Astrocyte (in vitro differentiated cells and primary cell): ENCODE measurements around the gene ADH5. TPM values are rescaled to one million over a fixed set of nuclear protein-coding genes. Genes with fewer than 3 reads are reported as not detected.

Experiments
- DNase-seq: peaks from one replicate; pipeline ENCODE4 v3.0.0-alpha.2; 2010; ENCODE audit warnings: low read depth
- FAIRE-seq: peaks from 2 replicates; lab custom pipeline; 2011; peaks lifted over from hg19 to GRCh38; lab: Jason Lieb, UNC
- H2AFZ ChIP-seq: 2 replicates; pipeline ENCODE4 v1.6.0; 2012; ENCODE audit warnings: low read depth, low read length, inconsistent platforms
- H3K27ac ChIP-seq: 2 replicates; pipeline ENCODE4 v1.5.1; 2011; ENCODE audit warnings: low read depth, low read length, inconsistent platforms
- H3K27me3 ChIP-seq: 2 replicates; pipeline ENCODE4 v1.6.0; 2011; ENCODE audit warnings: low read length, inconsistent platforms; ENCODE audit not compliant: insufficient read depth
- H3K36me3 ChIP-seq: 2 replicates; pipeline ENCODE4 v1.5.1; 2011; ENCODE audit warnings: low read length, inconsistent platforms; ENCODE audit not compliant: insufficient read depth
- H3K4me1 ChIP-seq: 2 replicates; pipeline ENCODE4 v1.5.1; 2011; ENCODE audit warnings: low read length, inconsistent platforms; ENCODE audit not compliant: insufficient read depth
- H3K4me2 ChIP-seq: 2 replicates; pipeline ENCODE4 v1.6.0; 2012; ENCODE audit warnings: low read length, inconsistent platforms
- H3K4me3 ChIP-seq: 2 replicates; pipeline ENCODE4 v1.5.1; 2011; ENCODE audit warnings: low read depth, mild to moderate bottlenecking, low read length, inconsistent platforms; ENCODE audit not compliant: insufficient read depth
- H3K79me2 ChIP-seq: 2 replicates; pipeline ENCODE4 v1.6.0; 2012; ENCODE audit warnings: mild to moderate bottlenecking, low read length, inconsistent platforms; ENCODE audit not compliant: insufficient read depth
- H3K9ac ChIP-seq: 2 replicates; pipeline ENCODE4 v1.6.0; 2012; ENCODE audit warnings: mild to moderate bottlenecking, low read length, inconsistent platforms
- H3K9me3 ChIP-seq: 2 replicates; pipeline ENCODE4 v1.5.1; 2012; ENCODE audit warnings: low read depth, mild to moderate bottlenecking, low read length, inconsistent platforms; ENCODE audit not compliant: insufficient read depth
- H4K20me1 ChIP-seq: 2 replicates; pipeline ENCODE4 v1.6.0; 2012; ENCODE audit warnings: low read length, inconsistent platforms; ENCODE audit not compliant: insufficient read depth
- H3K27ac Mint-ChIP-seq: one replicate; pipeline ENCODE4 v1.8.0; 2021; ENCODE audit warnings: mild to moderate bottlenecking, mixed read lengths; ENCODE audit not compliant: unreplicated experiment
- H3K27me3 Mint-ChIP-seq: one replicate; pipeline ENCODE4 v1.8.0; 2021; ENCODE audit warnings: low read depth, mixed read lengths; ENCODE audit not compliant: unreplicated experiment
- H3K36me3 Mint-ChIP-seq: one replicate; pipeline ENCODE4 v1.8.0; 2021; ENCODE audit warnings: low read depth, mixed read lengths; ENCODE audit not compliant: unreplicated experiment
- H3K4me1 Mint-ChIP-seq: one replicate; pipeline ENCODE4 v1.8.0; 2021; ENCODE audit warnings: low read depth, mixed read lengths; ENCODE audit not compliant: unreplicated experiment
- H3K4me3 Mint-ChIP-seq: one replicate; pipeline ENCODE4 v1.8.0; 2021; ENCODE audit warnings: mild to moderate bottlenecking, moderate library complexity, mixed read lengths; ENCODE audit not compliant: unreplicated experiment
- H3K9me3 Mint-ChIP-seq: one replicate; pipeline ENCODE4 v1.8.0; 2021; ENCODE audit warnings: mild to moderate bottlenecking, mixed read lengths; ENCODE audit not compliant: unreplicated experiment
- EZH2 ChIP-seq: IDR thresholded peaks from 2 replicates; pipeline ENCODE4 v1.6.1; 2012; ENCODE audit warnings: mild to moderate bottlenecking, low read length, inconsistent platforms; ENCODE audit not compliant: insufficient read depth
- total RNA-seq: library from RNA; stranded (reverse); gene quantifications from 2 replicates; pipeline ENCODE4 v1.2.1, GENCODE V29; 2021
- TF ChIP-seq, protein P1 (sequence below): IDR thresholded peaks from 2 replicates; pipeline ENCODE4 v1.5.1; 2011; ENCODE audit warnings: low read depth, mild to moderate bottlenecking, inconsistent platforms, low read length, moderate library complexity; ENCODE audit not compliant: insufficient read depth

ADH5 gene
- total RNA-seq, 1 donor from 2014 or later, result 210 TPM

DNA sequence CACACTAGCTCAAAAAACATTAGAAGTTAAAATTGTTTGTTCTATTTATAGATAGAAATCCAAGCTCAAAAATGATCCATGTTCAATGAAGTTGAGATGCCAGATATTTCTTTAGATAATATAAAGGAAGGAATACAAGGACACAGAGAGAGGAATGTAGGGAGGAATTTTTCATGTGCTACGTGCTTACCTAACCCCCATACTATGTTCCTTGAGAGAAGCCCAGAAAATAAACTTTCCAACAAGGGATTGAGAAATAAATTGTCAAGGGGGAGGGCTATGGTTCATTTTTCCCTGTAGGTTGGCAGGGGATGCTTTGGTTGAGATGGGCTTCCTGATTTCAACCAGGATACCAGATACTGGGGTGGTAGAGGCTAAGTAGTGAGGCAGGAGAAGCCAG lies 15.6 kb upstream of the ADH5 start:
- Histone ChIP-seq H3K4me1 (no peaks in the 10 kb centered on the region), H3K27me3 (no peaks in the 10 kb centered on the region), H3K9me3 (no peaks in the 10 kb centered on the region), H3K36me3 (no peaks in the 10 kb centered on the region), H3K4me3 (no peak overlapping the region), H3K9ac (no peak overlapping the region), H3K4me2 (no peak overlapping the region), H2AFZ (no peak overlapping the region), H3K79me2 (no peaks in the 10 kb centered on the region), H3K27ac (no peak overlapping the region), H4K20me1 (no peaks in the 10 kb centered on the region)
- FAIRE-seq (no peak), DNase-seq (no peak)
- H3K27ac Mint-ChIP-seq, result no peak overlapping the region
- TF ChIP-seq EZH2, result no peak
- TF ChIP-seq, protein P1, sequence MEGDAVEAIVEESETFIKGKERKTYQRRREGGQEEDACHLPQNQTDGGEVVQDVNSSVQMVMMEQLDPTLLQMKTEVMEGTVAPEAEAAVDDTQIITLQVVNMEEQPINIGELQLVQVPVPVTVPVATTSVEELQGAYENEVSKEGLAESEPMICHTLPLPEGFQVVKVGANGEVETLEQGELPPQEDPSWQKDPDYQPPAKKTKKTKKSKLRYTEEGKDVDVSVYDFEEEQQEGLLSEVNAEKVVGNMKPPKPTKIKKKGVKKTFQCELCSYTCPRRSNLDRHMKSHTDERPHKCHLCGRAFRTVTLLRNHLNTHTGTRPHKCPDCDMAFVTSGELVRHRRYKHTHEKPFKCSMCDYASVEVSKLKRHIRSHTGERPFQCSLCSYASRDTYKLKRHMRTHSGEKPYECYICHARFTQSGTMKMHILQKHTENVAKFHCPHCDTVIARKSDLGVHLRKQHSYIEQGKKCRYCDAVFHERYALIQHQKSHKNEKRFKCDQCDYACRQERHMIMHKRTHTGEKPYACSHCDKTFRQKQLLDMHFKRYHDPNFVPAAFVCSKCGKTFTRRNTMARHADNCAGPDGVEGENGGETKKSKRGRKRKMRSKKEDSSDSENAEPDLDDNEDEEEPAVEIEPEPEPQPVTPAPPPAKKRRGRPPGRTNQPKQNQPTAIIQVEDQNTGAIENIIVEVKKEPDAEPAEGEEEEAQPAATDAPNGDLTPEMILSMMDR, result no peak
- no peak overlapping the region for H3K4me3 Mint-ChIP-seq
- H3K4me1 Mint-ChIP-seq, result peaks cover 10% of the 10 kb centered on the region
- H3K36me3 Mint-ChIP-seq, result peaks cover 13% of the 10 kb centered on the region
- peaks cover 10% of the 10 kb centered on the region for H3K9me3 Mint-ChIP-seq
- H3K27me3 Mint-ChIP-seq, result no peaks in the 10 kb centered on the region

DNA sequence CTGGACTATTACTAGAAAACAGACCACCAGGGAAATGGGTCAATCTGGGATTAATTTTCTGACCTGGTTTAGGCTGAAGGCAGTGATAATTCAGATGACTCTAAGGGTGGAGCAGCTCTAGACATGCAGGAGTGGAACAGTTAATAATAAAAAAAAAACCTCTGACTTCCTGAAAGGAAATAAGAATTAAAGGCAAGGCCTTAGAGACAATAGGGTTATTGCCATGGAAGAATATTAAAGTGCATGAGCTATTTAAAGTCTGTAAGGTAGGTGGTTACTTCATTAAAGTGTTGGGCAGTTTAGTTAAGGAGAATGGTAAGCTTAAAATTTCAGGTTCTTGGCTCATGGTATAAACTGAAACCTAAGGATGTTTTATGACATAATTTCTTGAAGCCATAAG lies 14.6 kb upstream of the ADH5 start:
- peaks cover 8% of the 10 kb centered on the region for H3K36me3 Mint-ChIP-seq
- Histone ChIP-seq H3K36me3 (no peaks in the 10 kb centered on the region), H3K27me3 (no peaks in the 10 kb centered on the region), H3K4me2 (no peak overlapping the region), H3K4me1 (no peaks in the 10 kb centered on the region), H3K9ac (no peak overlapping the region), H2AFZ (no peak overlapping the region), H3K27ac (no peak overlapping the region), H3K79me2 (no peaks in the 10 kb centered on the region), H3K9me3 (no peaks in the 10 kb centered on the region), H3K4me3 (no peak overlapping the region), H4K20me1 (no peaks in the 10 kb centered on the region)
- TF ChIP-seq EZH2, result no peak
- TF ChIP-seq, protein P1, result no peak
- H3K4me3 Mint-ChIP-seq, result no peak overlapping the region
- H3K9me3 Mint-ChIP-seq, result peaks cover 6% of the 10 kb centered on the region
- H3K27ac Mint-ChIP-seq, result no peak overlapping the region
- DNase-seq, result no peak
- no peaks in the 10 kb centered on the region for H3K27me3 Mint-ChIP-seq
- peaks cover 10% of the 10 kb centered on the region for H3K4me1 Mint-ChIP-seq
- no peak for FAIRE-seq

DNA sequence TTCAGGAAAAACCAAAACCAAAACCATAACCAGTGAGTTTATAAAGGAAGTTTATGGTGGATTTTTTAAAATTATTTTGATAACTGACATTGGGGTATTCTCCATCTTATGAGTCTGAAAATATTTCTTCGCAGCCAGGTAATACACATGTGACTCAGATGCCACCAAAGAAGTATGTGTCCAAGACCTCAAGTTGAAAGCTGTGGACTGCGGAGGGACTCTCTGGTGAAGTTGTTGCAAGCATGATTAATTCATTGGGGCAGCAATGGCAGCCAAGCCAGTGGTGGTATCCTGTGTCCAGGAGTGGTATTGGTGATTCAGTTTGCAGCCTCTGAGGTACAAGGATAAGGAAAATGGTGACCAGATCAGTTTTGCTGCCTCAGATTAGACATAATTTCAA lies 14.0 kb upstream of the ADH5 start:
- no peak overlapping the region for H3K27ac Mint-ChIP-seq
- H3K9me3 Mint-ChIP-seq, result peaks cover 4% of the 10 kb centered on the region
- no peaks in the 10 kb centered on the region for H4K20me1 ChIP-seq
- H3K4me2 ChIP-seq, result no peak overlapping the region
- H3K4me3 ChIP-seq, result no peak overlapping the region
- H3K27me3 Mint-ChIP-seq, result no peaks in the 10 kb centered on the region
- no peak for TF ChIP-seq EZH2
- TF ChIP-seq, protein P1, result no peak
- DNase-seq (no peak), FAIRE-seq (no peak)
- no peak overlapping the region for H3K4me3 Mint-ChIP-seq
- no peak overlapping the region for H3K9ac ChIP-seq
- no peak overlapping the region for H3K27ac ChIP-seq
- no peaks in the 10 kb centered on the region for H3K36me3 ChIP-seq
- no peaks in the 10 kb centered on the region for H3K4me1 ChIP-seq
- no peaks in the 10 kb centered on the region for H3K79me2 ChIP-seq
- no peaks in the 10 kb centered on the region for H3K9me3 ChIP-seq
- no peaks in the 10 kb centered on the region for H3K27me3 ChIP-seq
- H2AFZ ChIP-seq, result no peak overlapping the region
- H3K4me1 Mint-ChIP-seq, result peaks cover 10% of the 10 kb centered on the region
- H3K36me3 Mint-ChIP-seq, result peaks cover 8% of the 10 kb centered on the region
